Caco-2 (cell line): ENCODE results near the gene GALNT17. TPM values are rescaled to one million over a fixed set of nuclear protein-coding genes. Genes with fewer than 3 reads are reported as not detected.

Experiments
- BruUV-seq: library from RNA; stranded (reverse); fragments of 400-500 nt; replicated peaks from 2 replicates; lab custom pipeline; 2021; lab: Mats Ljungman, UMichigan
- CTCF ChIA-PET: fragments of 300-600 bp; sonication (Branson Sonifier 250); formaldehyde crosslinking; loops from one replicate; lab custom pipeline; 2022; ENCODE audit warnings: antibody characterized with exemption; lab: Charles Lee
- POLR2A ChIA-PET: fragments of 300-600 bp; sonication (Branson Sonifier 250); formaldehyde crosslinking; loops from one replicate; lab custom pipeline; 2022; ENCODE audit warnings: antibody characterized with exemption; lab: Charles Lee
- DNase-seq, 2 experiments: peaks; one replicate each; pipeline versions ENCODE4 v3.0.0 to v3.0.0-alpha.2; 2020 to 2022
- H3K27me3 ChIP-seq: replicated peaks from 2 replicates; pipeline ENCODE4 v1.6.0; 2011; ENCODE audit warnings: low read length; ENCODE audit not compliant: control insufficient read depth, insufficient read depth
- H3K36me3 ChIP-seq: 2 replicates; pipeline ENCODE4 v1.5.1; 2011; ENCODE audit warnings: low read length; ENCODE audit not compliant: control insufficient read depth, insufficient read depth
- H3K4me1 ChIP-seq: fragments of 250-450 bp; sonication (Bioruptor Pico); 2 replicates; pipeline ENCODE4 v1.5.1; 2020; ENCODE audit warnings: mild to moderate bottlenecking
- H3K4me3 ChIP-seq: 2 replicates; pipeline ENCODE4 v1.5.1; 2011; ENCODE audit warnings: low read depth, mild to moderate bottlenecking, control low read depth, low read length
- H3K9me3 ChIP-seq: fragments of 250-450 bp; sonication (Bioruptor Pico); 2 replicates; pipeline ENCODE4 v1.5.1; 2020; ENCODE audit warnings: mild to moderate bottlenecking, moderate library complexity
- H3K27ac Mint-ChIP-seq: one replicate; pipeline ENCODE4 v1.8.0; 2022; ENCODE audit warnings: mixed read lengths; ENCODE audit not compliant: unreplicated experiment
- H3K27me3 Mint-ChIP-seq: one replicate; pipeline ENCODE4 v1.8.0; 2022; ENCODE audit warnings: mixed read lengths; ENCODE audit not compliant: insufficient read depth, unreplicated experiment
- H3K36me3 Mint-ChIP-seq: one replicate; pipeline ENCODE4 v1.8.0; 2022; ENCODE audit warnings: mild to moderate bottlenecking, mixed read lengths; ENCODE audit not compliant: insufficient read depth, unreplicated experiment
- H3K4me1 Mint-ChIP-seq: one replicate; pipeline ENCODE4 v1.8.0; 2022; ENCODE audit warnings: low read depth, mixed read lengths; ENCODE audit not compliant: unreplicated experiment
- H3K4me3 Mint-ChIP-seq: one replicate; pipeline ENCODE4 v1.8.0; 2022; ENCODE audit warnings: mild to moderate bottlenecking, moderate library complexity, mixed read lengths; ENCODE audit not compliant: unreplicated experiment
- H3K9me3 Mint-ChIP-seq: one replicate; pipeline ENCODE4 v1.8.0; 2022; ENCODE audit warnings: mixed read lengths; ENCODE audit not compliant: unreplicated experiment
- intact Hi-C: fragments of 100-400 bp; cut with micrococcal nuclease; formaldehyde crosslinking; loops from one replicate; pipeline ENCODE4 v1.10.0; 2022; ENCODE audit not compliant: unreplicated experiment
- total RNA-seq: library from RNA; stranded (reverse); gene quantifications from 2 replicates; pipeline ENCODE4 v1.2.3, GENCODE V29; 2022
- TF ChIP-seq, protein P1 (sequence below), 2 experiments: fragments of 200-600 bp in 1 of 2; IDR thresholded peaks; 1 replicate in 1 of 2; 2 replicates in 1 of 2; pipeline versions ENCODE4 v1.5.1 to v1.8.0; 2011 to 2022; ENCODE audit warnings: antibody characterized with exemption in 1 of 2, control low read depth in 1 of 2, inconsistent platforms in 1 of 2, low read depth in 1 of 2, low read length in 1 of 2, mild to moderate bottlenecking in 1 of 2, moderate library complexity in 1 of 2; ENCODE audit not compliant: insufficient read depth in 1 of 2, severe bottlenecking in 1 of 2, unreplicated experiment in 1 of 2

GALNT17 gene
- total RNA-seq, 1 experiment from 2014 or later, result not detected

DNA sequence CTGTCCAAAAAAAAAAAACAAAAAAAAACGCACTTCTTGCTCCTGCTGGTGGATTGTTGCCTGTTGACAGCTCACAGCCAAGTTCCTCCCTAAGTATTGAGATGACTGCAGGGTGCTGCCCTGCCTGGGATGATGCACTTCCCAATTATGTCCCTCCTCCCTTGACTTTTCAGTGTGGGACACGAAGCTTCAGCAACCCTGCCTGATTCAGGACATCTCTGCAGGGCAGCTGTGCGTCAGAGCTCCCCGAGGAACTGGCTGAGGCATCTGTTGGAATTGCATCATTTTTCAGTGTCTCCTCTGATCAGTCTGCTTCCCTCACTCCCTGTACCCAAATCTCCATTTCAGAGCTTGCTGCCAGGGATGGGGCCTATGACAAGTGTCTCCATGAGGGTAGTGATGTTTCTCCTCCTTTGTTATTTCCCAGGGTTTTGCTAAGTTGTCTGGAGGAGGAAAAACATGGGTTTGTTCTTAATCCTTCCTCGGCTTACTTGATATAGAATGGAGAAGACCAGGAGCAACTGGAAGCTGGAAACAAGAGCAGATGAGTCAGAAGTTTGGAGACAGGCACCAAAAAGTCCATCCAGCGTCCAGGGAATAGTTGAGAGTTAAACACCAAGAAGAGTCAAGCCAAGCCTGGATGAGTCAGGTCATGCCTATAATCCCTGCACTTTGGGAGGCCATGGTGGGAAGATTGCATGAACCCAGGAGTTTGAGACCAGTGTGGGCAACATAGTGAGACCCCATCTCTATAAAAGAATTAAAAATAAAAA lies 355.1 kb downstream of the GALNT17 start:
- TF ChIP-seq, protein P1, sequence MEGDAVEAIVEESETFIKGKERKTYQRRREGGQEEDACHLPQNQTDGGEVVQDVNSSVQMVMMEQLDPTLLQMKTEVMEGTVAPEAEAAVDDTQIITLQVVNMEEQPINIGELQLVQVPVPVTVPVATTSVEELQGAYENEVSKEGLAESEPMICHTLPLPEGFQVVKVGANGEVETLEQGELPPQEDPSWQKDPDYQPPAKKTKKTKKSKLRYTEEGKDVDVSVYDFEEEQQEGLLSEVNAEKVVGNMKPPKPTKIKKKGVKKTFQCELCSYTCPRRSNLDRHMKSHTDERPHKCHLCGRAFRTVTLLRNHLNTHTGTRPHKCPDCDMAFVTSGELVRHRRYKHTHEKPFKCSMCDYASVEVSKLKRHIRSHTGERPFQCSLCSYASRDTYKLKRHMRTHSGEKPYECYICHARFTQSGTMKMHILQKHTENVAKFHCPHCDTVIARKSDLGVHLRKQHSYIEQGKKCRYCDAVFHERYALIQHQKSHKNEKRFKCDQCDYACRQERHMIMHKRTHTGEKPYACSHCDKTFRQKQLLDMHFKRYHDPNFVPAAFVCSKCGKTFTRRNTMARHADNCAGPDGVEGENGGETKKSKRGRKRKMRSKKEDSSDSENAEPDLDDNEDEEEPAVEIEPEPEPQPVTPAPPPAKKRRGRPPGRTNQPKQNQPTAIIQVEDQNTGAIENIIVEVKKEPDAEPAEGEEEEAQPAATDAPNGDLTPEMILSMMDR (IDR thresholded peaks at IDR 0.05; ENCODE audit: insufficient read depth in 1 of 2, low read depth in 1 of 2, low read length in 1 of 2, severe bottlenecking in 1 of 2, unreplicated experiment in 1 of 2), result no peak
- Histone ChIP-seq H3K4me3 (no peak overlapping the region), H3K27me3 (no peaks in the 10 kb centered on the region), H3K9me3 (no peaks in the 10 kb centered on the region), H3K4me1 (no peaks in the 10 kb centered on the region), H3K36me3 (no peaks in the 10 kb centered on the region)
- Mint-ChIP-seq H3K4me1 (no peaks in the 10 kb centered on the region), H3K27ac (no peak overlapping the region), H3K36me3 (no peaks in the 10 kb centered on the region), H3K27me3 (no peaks in the 10 kb centered on the region), H3K4me3 (no peak overlapping the region), H3K9me3 (peaks cover 22% of the 10 kb centered on the region)
- intact Hi-C loops, result no loop called here
- CTCF ChIA-PET, result no interaction called here
- no peak for DNase-seq
- no TSS peak for BruUV-seq
- POLR2A ChIA-PET, result no interaction called here

DNA sequence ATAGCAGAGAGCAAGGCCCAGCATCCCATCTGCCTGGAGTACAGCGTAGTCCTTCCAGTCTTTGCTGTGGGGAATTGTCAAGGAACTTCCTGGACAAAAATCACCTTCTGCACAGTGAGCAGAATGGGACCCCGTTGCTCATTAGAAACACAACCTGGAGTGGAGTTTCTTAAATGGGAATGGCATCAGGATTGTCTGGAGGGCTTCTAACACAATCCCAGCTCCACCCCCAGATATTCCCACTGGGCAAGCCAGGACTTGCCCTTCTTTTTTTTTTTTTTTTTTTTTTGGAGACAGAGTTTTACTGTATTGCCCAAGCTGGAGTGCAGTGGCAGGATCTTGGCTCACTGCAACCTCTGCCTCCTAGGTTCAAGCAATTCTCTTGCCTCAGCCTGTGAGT lies 356.4 kb downstream of the GALNT17 start:
- H3K36me3 ChIP-seq, result no peaks in the 10 kb centered on the region
- H3K27ac Mint-ChIP-seq, result no peak overlapping the region
- ChIA-PET CTCF (no interaction called here), POLR2A (no interaction called here)
- no peaks in the 10 kb centered on the region for H3K4me1 Mint-ChIP-seq
- H3K9me3 Mint-ChIP-seq, result peaks cover 34% of the 10 kb centered on the region
- intact Hi-C loops, result no loop called here
- no TSS peak for BruUV-seq
- no peaks in the 10 kb centered on the region for H3K27me3 ChIP-seq
- H3K4me1 ChIP-seq, result no peaks in the 10 kb centered on the region
- no peak overlapping the region for H3K4me3 Mint-ChIP-seq
- H3K36me3 Mint-ChIP-seq, result no peaks in the 10 kb centered on the region
- TF ChIP-seq, protein P1 (IDR thresholded peaks at IDR 0.05; ENCODE audit: insufficient read depth in 1 of 2, low read depth in 1 of 2, low read length in 1 of 2, severe bottlenecking in 1 of 2, unreplicated experiment in 1 of 2), result no peak
- DNase-seq, result no peak
- no peaks in the 10 kb centered on the region for H3K27me3 Mint-ChIP-seq
- H3K4me3 ChIP-seq, result no peak overlapping the region
- no peaks in the 10 kb centered on the region for H3K9me3 ChIP-seq

DNA sequence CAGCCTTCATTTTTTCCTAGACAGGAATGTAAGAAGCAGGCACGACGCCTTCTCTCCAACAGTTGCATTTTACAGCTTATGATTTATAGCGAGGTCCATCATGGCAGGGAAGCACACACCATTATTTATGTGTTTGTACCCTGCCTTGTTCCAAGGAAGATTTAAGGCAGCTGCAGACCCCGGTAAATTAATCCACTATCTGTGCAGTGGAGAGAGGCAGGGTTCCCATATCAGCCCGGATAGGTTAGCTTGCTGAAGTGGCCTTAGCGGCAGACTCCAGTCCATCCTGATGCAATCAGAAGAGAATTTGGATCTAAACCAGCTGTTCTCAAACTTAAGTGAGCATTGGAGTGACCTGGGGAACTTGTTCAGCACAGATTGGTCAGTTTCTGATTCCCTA lies 359.4 kb downstream of the GALNT17 start:
- BruUV-seq, result no TSS peak

More for the DNA sequence above, 359.4 kb downstream of the GALNT17 start:
- no peaks in the 10 kb centered on the region for H3K4me1 Mint-ChIP-seq
- intact Hi-C loops, result no loop called here
- TF ChIP-seq, protein P1 (IDR thresholded peaks at IDR 0.05; ENCODE audit: insufficient read depth in 1 of 2, low read depth in 1 of 2, low read length in 1 of 2, severe bottlenecking in 1 of 2, unreplicated experiment in 1 of 2), result no peak
- no peak for DNase-seq
- peaks cover 45% of the 10 kb centered on the region for H3K9me3 Mint-ChIP-seq
- Histone ChIP-seq H3K27me3 (no peaks in the 10 kb centered on the region), H3K36me3 (no peaks in the 10 kb centered on the region), H3K4me1 (no peaks in the 10 kb centered on the region), H3K9me3 (no peaks in the 10 kb centered on the region), H3K4me3 (no peak overlapping the region)
- no peak overlapping the region for H3K4me3 Mint-ChIP-seq
- H3K36me3 Mint-ChIP-seq, result no peaks in the 10 kb centered on the region
- POLR2A ChIA-PET, result no interaction called here
- no peak overlapping the region for H3K27ac Mint-ChIP-seq
- CTCF ChIA-PET, result no interaction called here
- no peaks in the 10 kb centered on the region for H3K27me3 Mint-ChIP-seq
